NB4 (cell line): Measurements from ENCODE around the gene UBE3A.

Experiments
- DNase-seq: peaks from one replicate; pipeline ENCODE4 v3.0.0; 2010; ENCODE audit warnings: low read depth
- H3K4me3 ChIP-seq: one replicate; pipeline ENCODE4 v1.5.1; 2011; ENCODE audit warnings: mild to moderate bottlenecking, low read depth, low read length, moderate library complexity
- MYC ChIP-seq: IDR thresholded peaks from 2 replicates; pipeline ENCODE4 v1.6.1; 2011; ENCODE audit warnings: low read depth, low read length
- POLR2A ChIP-seq: IDR thresholded peaks from 2 replicates; pipeline ENCODE4 v1.6.1; 2011; ENCODE audit warnings: mild to moderate bottlenecking; ENCODE audit not compliant: insufficient read length; ENCODE audit errors: extremely low read depth
- TF ChIP-seq, protein P1 (sequence below): IDR thresholded peaks from one replicate; pipeline ENCODE4 v1.5.1; 2012; ENCODE audit warnings: low read depth, low read length
- TF ChIP-seq, protein P2 (sequence below): IDR thresholded peaks from 2 replicates; pipeline ENCODE4 v1.6.1; 2011; ENCODE audit warnings: low read depth, low read length

UBE3A gene

DNA sequence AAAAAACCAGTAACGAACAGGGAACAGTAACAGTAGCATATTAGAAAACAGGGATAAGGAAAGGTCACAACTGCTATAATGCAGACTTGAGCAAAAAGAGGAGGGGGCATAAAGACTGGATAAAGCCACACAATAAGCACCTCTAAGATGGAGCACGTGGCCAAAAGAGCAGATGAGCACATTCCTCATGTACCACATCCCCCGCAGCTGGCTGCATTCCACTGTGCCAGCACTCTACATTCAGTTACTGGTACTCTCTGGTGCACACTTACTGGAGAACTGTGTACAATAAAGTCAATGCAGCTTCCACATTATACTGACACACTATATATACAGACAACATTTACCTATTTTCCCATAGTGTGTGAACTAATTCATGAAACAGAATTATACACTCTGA, 64.7 kb downstream of the UBE3A start:
- no peak overlapping the region for H3K4me3 ChIP-seq
- TF ChIP-seq, protein P1, sequence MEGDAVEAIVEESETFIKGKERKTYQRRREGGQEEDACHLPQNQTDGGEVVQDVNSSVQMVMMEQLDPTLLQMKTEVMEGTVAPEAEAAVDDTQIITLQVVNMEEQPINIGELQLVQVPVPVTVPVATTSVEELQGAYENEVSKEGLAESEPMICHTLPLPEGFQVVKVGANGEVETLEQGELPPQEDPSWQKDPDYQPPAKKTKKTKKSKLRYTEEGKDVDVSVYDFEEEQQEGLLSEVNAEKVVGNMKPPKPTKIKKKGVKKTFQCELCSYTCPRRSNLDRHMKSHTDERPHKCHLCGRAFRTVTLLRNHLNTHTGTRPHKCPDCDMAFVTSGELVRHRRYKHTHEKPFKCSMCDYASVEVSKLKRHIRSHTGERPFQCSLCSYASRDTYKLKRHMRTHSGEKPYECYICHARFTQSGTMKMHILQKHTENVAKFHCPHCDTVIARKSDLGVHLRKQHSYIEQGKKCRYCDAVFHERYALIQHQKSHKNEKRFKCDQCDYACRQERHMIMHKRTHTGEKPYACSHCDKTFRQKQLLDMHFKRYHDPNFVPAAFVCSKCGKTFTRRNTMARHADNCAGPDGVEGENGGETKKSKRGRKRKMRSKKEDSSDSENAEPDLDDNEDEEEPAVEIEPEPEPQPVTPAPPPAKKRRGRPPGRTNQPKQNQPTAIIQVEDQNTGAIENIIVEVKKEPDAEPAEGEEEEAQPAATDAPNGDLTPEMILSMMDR = no peak
- TF ChIP-seq, protein P2, sequence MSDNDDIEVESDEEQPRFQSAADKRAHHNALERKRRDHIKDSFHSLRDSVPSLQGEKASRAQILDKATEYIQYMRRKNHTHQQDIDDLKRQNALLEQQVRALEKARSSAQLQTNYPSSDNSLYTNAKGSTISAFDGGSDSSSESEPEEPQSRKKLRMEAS = no peak
- TF ChIP-seq MYC (no peak), POLR2A (no peak)
- DNase-seq = no peak

DNA sequence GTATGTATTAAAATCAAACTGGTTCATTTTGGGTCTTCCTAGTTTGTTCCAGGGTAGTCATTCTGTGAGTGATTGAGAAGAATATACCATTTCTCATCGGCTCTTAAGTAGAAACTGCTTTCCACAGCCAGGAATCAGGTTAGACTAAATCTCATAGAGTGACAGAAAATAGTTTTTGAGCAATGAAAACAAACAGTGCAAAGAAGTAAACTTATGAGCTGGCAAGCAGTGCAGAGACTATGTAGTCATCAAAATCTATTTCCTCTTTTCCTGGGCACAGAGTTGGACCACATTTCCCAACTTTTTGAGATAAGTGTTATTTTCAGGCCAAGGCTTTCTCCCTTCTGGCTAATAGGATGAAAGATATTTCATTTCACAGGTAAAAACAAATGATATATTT, 66.5 kb downstream of the UBE3A start:
- no peak overlapping the region for H3K4me3 ChIP-seq
- DNase-seq = peak; percentile 16
- TF ChIP-seq, protein P2 = no peak
- no peak for TF ChIP-seq POLR2A
- TF ChIP-seq, protein P1 = no peak
- no peak for TF ChIP-seq MYC

DNA sequence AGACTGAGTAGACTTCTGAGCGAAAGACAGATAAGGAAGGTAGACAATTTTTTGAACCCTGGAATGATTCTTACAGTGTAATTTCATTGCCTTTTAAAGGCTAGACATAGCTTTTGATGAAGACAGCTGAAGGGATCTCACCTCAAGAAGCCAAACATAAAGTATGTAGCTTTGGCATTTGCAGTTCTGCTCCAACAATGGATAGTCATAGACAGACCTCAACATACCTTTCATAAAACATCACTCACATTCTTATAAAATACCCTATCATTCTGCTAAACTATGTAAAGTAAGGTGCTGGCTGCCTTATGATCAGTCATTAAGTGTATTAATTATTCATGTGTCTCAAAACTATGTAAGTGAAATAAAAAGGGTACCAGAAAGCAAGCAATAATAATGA, 70.0 kb downstream of the UBE3A start:
- H3K4me3 ChIP-seq = no peak overlapping the region
- TF ChIP-seq, protein P2 = no peak
- TF ChIP-seq MYC = no peak
- TF ChIP-seq, protein P1 = no peak
- no peak for TF ChIP-seq POLR2A
- no peak for DNase-seq

DNA sequence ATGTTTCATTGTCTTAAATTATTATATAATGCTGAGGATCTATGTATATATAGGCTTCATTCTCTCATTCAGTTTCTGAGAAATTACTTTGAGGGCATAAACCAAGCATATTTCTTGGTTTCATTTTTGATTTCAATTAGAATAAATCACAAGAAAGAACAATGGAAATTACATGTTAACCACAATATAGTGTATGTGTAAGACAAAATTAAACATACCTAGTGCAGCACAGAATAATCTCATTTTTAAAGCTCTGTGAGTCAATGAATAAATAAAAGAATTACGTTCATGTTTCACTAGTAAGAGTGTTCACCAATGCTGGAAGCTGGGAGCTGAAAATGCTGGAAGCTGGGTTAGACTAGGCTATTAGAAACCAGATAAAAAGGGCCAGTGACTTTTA, 72.8 kb downstream of the UBE3A start:
- TF ChIP-seq MYC = no peak
- TF ChIP-seq, protein P1 = no peak
- TF ChIP-seq, protein P2 = no peak
- no peak for TF ChIP-seq POLR2A
- DNase-seq = no peak
- no peak overlapping the region for H3K4me3 ChIP-seq

DNA sequence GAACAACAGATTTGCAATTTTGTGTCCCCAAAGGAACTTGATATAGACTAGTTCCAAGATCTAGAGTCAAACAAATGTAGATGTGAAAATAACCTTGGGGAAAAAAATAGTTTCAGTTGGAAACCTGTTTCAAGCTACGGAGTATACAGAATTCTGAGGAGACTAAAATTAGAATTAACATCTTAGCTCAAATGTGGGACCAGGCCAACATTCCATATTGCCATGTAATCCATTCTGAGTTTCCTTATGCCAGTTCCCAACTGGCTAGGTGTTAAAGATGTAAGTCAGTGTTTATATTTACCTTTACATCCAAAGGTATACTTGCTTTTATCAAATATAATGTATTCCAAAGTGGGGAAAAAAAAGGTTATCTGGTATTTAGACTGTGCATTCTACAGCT, 76.3 kb downstream of the UBE3A start:
- DNase-seq = no peak
- H3K4me3 ChIP-seq = no peak overlapping the region
- TF ChIP-seq, protein P2 = no peak
- TF ChIP-seq, protein P1 = no peak
- TF ChIP-seq MYC (no peak), POLR2A (no peak)

DNA sequence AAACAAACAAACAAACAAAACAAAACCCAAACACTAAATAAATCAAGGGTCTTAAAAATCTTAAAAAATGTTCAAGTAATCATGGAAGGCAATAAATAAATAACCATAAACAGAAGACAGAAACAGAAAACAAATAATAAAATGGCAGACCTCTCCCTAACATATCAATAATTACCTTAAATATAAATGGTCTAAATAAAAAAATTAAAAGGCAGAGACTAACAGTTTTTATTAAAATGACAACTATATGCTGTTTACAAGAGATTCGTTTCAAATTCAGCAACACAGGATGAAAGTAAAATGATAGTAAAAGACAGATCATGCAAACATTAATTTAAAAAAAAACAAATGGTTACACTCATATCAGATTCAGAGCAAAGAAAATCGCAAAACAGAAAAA, 91.1 kb downstream of the UBE3A start:
- H3K4me3 ChIP-seq = no peak overlapping the region
- DNase-seq = no peak
- TF ChIP-seq POLR2A = no peak
